GM18909 (cell line): Measurements from ENCODE around the gene MVK.

Experiments used
- ATAC-seq: cut with Tn5 transposase; IDR thresholded peaks from one replicate; pipeline ENCODE4 v1.9.1; 2021; ENCODE audit warnings: mild to moderate bottlenecking; ENCODE audit not compliant: unreplicated experiment, poor library complexity

Gene MVK

GRCh38 chr12:109625749-109626377 is 52.3 kb downstream of the MVK start:
- no peak for ATAC-seq

DNA sequence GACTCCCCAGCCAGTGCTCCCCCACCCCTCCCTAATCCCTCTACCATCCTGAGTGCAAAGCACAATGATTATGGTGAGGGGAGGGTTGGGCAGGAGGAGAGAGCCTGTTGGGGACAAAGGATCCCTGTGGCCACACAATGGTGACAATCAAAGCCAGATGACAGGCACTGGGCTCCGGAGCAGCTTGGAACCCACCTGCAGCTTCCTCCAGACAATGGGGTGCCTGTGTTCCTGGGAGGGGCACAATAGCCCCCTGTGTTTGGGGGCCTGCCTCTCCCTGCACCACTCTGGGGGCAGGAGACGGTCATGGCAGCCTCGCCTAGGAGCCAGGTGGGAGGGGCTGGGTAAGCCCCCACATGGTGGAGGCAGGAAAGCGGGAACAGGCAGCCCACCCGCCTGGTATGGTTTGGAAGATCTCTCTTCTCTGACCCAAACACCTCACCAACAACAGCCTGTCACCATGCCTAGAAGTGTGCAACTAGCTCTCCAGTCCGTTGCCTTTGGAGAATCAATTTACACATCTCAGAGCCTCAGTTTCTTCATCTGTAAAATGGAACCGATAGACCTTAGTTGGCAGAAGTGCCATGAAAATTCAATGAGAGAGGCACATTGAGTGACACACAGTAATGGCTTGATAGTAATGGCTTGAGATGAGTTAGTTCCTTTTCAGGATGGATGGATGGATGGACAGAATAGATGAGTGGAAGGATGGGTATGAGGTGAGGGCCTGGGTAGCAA is 53.0 kb downstream of the MVK start:
- ATAC-seq = no peak

DNA sequence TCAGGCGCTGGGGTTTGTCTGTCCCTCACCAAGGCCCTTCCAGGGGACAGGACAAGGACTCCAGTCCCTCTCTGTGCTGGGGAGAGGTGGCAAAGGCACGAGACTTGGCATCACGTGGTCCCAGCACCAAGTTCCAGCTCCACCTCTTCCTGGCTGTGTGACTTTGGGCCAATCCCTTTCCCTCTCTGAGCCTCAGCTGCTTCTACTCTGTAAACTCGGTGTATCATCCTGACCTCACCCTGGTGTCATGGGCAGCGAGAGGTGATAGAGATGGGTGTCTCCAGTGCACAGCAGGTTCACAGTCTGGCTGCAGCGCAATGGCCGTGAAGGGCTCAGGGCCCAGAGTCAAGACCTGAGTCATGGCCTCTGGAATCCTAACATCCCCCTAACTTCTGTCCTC is 54.0 kb downstream of the MVK start:
- no peak for ATAC-seq

DNA sequence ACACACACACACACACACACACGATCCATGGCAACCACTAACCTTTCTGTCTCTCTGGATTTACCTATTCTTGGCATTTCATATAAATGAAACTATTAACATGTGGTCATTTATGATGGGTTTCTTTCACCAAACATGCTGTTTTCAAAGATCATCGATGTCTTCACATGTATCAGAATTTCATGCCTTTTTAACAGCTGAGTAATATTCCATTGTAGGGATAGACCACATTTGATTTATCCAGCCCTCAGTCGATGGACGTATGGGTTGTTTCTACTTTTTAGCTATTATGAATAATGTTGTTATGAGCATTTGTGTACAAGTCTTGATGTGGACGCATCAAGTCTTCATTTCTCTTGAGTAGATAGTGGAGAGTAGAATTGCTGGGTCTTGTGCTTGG is 56.5 kb downstream of the MVK start:
- ATAC-seq = no peak

DNA sequence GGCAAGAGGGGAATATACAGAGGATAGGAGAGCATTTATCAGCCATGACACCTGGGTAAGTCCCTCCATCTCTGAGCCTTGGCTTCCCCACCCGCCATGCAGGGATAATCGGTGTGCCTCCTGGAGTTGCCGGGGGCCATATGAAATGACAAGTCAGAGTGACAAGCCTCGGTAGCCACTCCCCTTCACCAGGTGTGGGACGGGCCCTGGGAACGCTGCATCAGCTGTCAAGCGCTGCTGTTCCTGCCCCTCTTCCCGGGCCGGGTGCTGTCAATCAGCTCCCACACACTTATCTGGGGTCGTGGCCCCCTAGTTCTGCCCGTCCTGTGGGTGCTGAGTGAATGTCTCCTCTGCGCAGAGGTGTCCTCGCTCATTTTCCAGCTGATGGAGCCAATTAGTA is 57.2 kb downstream of the MVK start:
- ATAC-seq = no peak

- no peak for ATAC-seq
These were observed 57.7 kb downstream of the MVK start for GRCh38 chr12:109631302-109631701.

DNA sequence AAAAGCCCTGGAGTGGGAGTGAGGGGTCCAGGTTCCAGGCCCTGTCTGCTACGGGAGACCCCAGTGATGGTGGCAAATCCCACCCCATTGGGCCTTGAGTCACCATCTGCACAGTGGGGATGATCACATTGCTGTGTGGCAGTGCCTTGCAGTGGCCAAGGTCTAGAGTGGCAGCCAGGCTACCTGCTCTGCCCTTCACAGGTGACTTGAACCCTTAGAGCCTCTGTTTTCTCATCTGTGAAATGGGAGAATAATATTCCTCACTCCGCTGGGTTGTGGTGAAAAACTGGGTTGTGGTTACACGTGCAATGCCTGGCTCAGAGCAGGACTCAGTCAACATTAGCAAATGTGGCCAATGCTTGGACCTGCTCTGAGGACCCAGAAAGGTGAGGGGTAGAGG is 58.2 kb downstream of the MVK start:
- ATAC-seq = no peak

DNA sequence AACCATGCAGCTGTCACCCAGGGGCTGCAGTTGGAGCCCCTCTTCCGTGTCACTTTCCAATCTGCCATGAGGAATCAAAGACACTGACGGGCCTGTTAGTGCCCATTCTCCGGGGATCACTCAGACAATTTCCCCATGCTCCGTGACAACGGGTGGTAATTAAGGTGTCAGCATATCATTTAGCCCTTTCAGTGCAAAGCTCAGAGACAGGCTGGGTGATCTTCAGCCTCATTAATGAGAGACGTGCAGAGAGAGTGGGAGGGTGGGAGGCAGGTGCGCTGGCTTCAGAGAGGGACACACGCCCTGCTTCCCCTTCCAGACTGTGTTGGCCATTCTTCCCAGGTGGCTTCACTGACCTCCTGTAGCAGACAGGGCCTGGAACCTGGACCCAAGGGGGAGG is 58.7 kb downstream of the MVK start:
- ATAC-seq = no peak

DNA sequence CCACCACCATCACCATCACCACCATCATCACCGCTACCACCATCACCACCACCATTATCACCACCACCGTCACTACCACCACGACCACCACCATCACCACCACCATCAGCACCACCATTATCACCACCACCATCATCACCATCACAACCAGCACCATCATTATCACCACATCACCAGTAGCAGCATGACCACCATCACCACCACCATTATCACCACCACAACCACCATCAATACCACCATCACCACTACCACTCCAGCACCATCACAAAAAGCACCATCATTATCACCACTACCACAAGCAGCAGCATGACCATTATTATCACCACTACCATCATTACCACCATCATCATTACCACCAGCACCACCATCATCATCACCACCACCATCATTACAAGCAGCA is 62.1 kb downstream of the MVK start:
- no peak for ATAC-seq

DNA sequence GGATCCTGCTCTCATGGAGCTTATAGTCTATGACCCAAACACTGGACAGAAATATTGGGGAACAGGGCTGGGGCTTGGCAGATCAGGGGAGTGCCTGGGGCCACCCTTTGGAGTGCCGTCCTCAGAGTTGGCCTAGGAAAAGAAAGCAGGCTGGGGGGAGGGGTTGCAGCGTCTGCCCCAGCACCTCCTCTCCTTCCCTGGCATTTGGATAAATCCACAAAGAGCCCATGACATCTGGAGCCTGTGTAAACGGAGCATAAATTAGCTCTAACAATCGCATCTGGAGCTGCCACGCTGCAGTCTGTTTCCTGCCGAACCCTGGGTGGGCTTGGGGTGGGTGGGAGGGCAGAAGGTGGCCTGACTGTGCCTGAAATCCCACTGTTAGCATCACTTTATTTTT is 63.8 kb downstream of the MVK start:
- no peak for ATAC-seq

DNA sequence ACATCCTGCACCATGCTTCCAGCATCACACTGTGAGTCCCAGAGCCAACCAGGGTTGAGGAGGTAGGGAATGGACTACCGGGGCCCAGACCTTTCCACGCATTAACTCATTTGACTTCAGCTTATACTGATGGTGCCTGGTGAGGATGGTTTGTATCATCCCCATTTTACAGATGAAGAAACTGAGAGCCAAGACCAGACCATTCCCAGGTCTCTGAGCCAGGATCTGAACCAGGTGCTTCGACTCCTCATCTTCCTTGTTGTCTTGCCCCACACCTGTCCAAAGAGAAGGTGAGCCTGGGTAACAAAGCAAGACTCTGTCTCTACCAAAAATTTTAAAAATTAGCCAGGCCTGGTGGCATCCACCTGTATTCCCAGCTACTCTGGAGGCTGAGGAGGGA is 64.4 kb downstream of the MVK start:
- no peak for ATAC-seq

- no peak for ATAC-seq
These were observed 65.1 kb downstream of the MVK start for GRCh38 chr12:109638735-109639134.

DNA sequence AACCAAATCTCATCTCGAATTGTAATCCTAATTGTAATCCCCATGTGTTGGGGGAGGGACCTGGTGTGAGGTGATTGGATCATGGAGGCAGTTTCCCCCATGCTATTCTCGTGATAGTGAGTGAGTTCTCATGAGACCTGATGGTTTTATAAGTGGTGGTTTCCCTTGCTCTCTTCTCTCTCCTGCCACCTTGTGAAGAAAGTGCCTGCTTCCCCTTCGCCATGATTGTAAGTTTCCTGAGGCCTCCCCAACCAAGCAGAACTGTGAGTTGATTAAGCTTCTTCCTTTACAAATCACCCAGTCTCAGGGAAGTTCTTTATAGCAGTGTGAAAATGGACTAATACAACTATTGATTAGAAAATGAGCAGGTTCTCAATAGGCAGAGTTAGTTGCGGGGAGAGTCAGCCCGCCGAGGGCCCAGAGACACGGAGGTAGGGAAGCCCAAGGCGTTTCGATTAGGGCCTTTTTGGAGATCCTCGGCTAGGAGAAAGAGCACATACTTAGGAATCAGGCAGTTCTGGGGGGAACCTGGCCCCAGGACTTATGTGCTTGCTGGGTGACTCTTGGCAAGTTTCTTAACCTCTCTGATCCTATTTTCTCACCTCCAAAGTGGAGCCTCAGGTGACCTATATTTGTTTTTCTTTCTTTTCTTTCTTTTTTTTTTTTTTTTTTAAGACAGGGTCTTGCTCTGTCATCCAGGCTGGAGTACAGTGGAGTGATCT is 65.7 kb downstream of the MVK start:
- ATAC-seq = no peak

DNA sequence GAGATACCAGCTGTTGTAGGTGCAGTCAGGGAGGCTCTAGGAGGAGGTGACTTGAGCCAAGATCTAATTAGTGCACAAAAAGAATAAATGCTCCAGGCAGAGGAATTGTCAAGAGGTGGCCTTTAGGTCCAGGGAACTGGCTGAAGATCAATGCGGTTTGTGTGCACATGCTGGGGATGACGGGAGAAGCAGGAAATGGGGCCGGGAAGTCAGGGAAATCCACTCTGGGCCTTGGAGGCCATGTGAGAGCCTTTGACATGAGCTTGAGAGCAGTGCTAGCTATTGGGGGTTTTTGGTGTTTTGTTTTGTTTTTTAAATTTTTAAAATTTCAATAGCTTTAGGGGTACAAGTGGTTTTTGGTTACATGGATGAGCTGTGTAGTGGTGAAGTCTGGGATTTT is 67.4 kb downstream of the MVK start:
- no peak for ATAC-seq

DNA sequence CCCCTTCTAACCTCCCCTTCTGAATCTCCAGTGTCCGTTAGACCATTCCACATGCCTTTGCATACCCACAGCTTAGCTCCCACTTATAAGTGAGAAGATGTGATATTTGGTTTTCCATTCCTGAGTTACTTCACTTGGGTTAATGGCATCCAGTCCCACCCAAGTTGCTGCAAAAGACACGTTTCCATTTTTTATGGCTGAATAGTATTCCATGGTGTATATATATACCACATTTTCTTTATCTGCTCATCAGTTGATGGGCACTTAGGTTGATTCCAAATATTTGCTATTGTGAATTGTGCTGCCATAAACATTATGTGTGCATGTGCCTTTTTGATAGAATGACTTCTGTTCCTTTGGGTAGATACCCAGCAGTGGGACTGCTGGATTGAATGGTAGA is 67.8 kb downstream of the MVK start:
- no peak for ATAC-seq

- ATAC-seq = no peak
These were observed 69.0 kb downstream of the MVK start for GRCh38 chr12:109642506-109643132.

- ATAC-seq = no peak
These were observed 71.6 kb downstream of the MVK start for GRCh38 chr12:109645194-109645593.

GRCh38 chr12:109645708-109646107 is 72.1 kb downstream of the MVK start:
- no peak for ATAC-seq
